Smooth muscle cell (in vitro differentiated cells): Measurements from ENCODE around the gene SLC30A10. TPM values are rescaled to one million over a fixed set of nuclear protein-coding genes. Genes with fewer than 3 reads are reported as not detected.

Experiments used
- DNase-seq: peaks from one replicate; lab custom pipeline; 2025; ENCODE audit not compliant: unreplicated experiment; lab: John Stamatoyannopoulos, UW
- H2AFZ ChIP-seq: fragments of 200-600 bp; sonication (generic); 2 replicates; pipeline ENCODE4 v1.6.0; 2016; ENCODE audit warnings: antibody characterized with exemption, low read depth, mild to moderate bottlenecking
- H3F3A ChIP-seq: fragments of 200-600 bp; sonication (generic); 2 replicates; pipeline ENCODE4 v1.6.0; 2017; ENCODE audit warnings: antibody characterized with exemption, low read depth
- H3K27ac ChIP-seq: fragments of 200-600 bp; sonication (generic); 2 replicates; pipeline ENCODE4 v1.5.1; 2016; ENCODE audit warnings: low read depth, mild to moderate bottlenecking
- H3K27me3 ChIP-seq: fragments of 200-600 bp; sonication (generic); 2 replicates; pipeline ENCODE4 v1.6.1; 2016; ENCODE audit warnings: low read depth, mild to moderate bottlenecking
- H3K36me3 ChIP-seq: fragments of 200-600 bp; sonication (generic); 2 replicates; pipeline ENCODE4 v1.5.1; 2016; ENCODE audit warnings: low read depth
- H3K4me1 ChIP-seq: fragments of 200-600 bp; sonication (generic); 2 replicates; pipeline ENCODE4 v1.5.1; 2016; ENCODE audit warnings: low read depth
- H3K4me2 ChIP-seq: fragments of 200-600 bp; sonication (generic); 2 replicates; pipeline ENCODE4 v1.6.0; 2016; ENCODE audit warnings: mild to moderate bottlenecking
- H3K4me3 ChIP-seq: fragments of 200-600 bp; sonication (generic); 2 replicates; pipeline ENCODE4 v1.5.1; 2016; ENCODE audit warnings: mild to moderate bottlenecking
- H3K79me2 ChIP-seq: fragments of 200-600 bp; sonication (generic); 2 replicates; pipeline ENCODE4 v1.6.0; 2016; ENCODE audit warnings: low read depth, mild to moderate bottlenecking
- H3K9ac ChIP-seq: fragments of 200-600 bp; sonication (generic); 2 replicates; pipeline ENCODE4 v1.6.0; 2016; ENCODE audit warnings: low read depth
- H3K9me3 ChIP-seq: fragments of 200-600 bp; sonication (generic); replicated peaks from 2 replicates; pipeline ENCODE4 v1.5.1; 2016; ENCODE audit warnings: low read depth
- H4K20me1 ChIP-seq: fragments of 200-600 bp; sonication (generic); 2 replicates; pipeline ENCODE4 v1.6.0; 2016; ENCODE audit warnings: low read depth
- WGBS: methylation state at CpG from one replicate; pipeline ENCODE4 v1.1.7; 2016; ENCODE audit warnings: low lambda C conversion rate; 5-methylcytosine and 5-hydroxymethylcytosine counted together
- polyA plus RNA-seq: library from polyadenylated mRNA; unstranded; fragments of >200 nt; fragmentation: Nextera tagmentation; extraction: Ambion mirVana; gene quantifications from 2 replicates; pipeline ENCODE4 v1.2.1, GENCODE V29; 2016
- total RNA-seq: library from RNA; depleted of rRNA; stranded (reverse); fragments of >200 nt; gene quantifications from 2 replicates; pipeline ENCODE4 v1.2.3, GENCODE V29; 2014
- TF ChIP-seq, protein P1 (sequence below): fragments of 200-600 bp; sonication (generic); IDR thresholded peaks from 2 replicates; pipeline ENCODE4 v1.5.1; 2017; ENCODE audit warnings: borderline replicate concordance, mild to moderate bottlenecking, antibody characterized with exemption; ENCODE audit not compliant: insufficient read depth, poor library complexity, severe bottlenecking

The SLC30A10 gene
- total and polyA plus RNA-seq, 2 experiments from 2014 or later, result not detected

GRCh38 chr1:219905524-219905923 is 22.8 kb downstream of the SLC30A10 start:
- WGBS, result 91% methylated on average over 4 of the region's 4 CpGs
- no peak for DNase-seq
- no peaks in the 10 kb centered on the region for H3K27me3 ChIP-seq
- H3K9me3 ChIP-seq, result no peaks in the 10 kb centered on the region
- no peak overlapping the region for H2AFZ ChIP-seq
- H3K27ac ChIP-seq, result no peak overlapping the region
- H3K36me3 ChIP-seq, result no peaks in the 10 kb centered on the region
- no peak overlapping the region for H3K9ac ChIP-seq
- H3K79me2 ChIP-seq, result no peaks in the 10 kb centered on the region
- no peaks in the 10 kb centered on the region for H3K4me1 ChIP-seq
- H4K20me1 ChIP-seq, result no peaks in the 10 kb centered on the region
- no peak overlapping the region for H3K4me2 ChIP-seq
- TF ChIP-seq, protein P1, sequence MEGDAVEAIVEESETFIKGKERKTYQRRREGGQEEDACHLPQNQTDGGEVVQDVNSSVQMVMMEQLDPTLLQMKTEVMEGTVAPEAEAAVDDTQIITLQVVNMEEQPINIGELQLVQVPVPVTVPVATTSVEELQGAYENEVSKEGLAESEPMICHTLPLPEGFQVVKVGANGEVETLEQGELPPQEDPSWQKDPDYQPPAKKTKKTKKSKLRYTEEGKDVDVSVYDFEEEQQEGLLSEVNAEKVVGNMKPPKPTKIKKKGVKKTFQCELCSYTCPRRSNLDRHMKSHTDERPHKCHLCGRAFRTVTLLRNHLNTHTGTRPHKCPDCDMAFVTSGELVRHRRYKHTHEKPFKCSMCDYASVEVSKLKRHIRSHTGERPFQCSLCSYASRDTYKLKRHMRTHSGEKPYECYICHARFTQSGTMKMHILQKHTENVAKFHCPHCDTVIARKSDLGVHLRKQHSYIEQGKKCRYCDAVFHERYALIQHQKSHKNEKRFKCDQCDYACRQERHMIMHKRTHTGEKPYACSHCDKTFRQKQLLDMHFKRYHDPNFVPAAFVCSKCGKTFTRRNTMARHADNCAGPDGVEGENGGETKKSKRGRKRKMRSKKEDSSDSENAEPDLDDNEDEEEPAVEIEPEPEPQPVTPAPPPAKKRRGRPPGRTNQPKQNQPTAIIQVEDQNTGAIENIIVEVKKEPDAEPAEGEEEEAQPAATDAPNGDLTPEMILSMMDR, result no peak
- H3F3A ChIP-seq, result no peaks in the 10 kb centered on the region
- no peak overlapping the region for H3K4me3 ChIP-seq

DNA sequence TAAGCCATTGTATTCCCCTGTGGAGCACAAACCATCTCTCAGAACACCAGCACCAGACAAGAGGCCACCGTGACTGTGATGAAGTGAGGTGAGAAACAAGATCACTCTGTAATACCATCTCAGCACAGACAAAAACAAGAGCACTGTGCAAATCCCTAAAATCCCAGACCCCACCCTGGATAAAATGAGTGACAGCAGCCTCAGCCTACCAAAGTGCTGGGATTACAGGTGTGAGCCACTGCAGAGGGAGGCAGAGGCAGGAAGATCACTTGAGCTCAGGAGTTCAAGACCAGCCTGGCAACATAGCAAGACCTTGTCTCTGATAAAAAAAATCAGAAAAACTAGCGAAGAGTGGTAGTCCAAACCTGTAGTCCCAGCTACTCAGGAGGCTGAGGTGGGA is 23.4 kb downstream of the SLC30A10 start:
- H4K20me1 ChIP-seq, result no peaks in the 10 kb centered on the region

GRCh38 chr1:219903353-219903871 is 24.9 kb downstream of the SLC30A10 start:
- TF ChIP-seq, protein P1, result no peak
- Histone ChIP-seq H3K27ac (no peak overlapping the region), H3K9ac (no peak overlapping the region), H3K27me3 (no peaks in the 10 kb centered on the region), H3K79me2 (no peaks in the 10 kb centered on the region), H4K20me1 (no peaks in the 10 kb centered on the region), H3K36me3 (no peaks in the 10 kb centered on the region), H3F3A (no peaks in the 10 kb centered on the region), H3K9me3 (no peaks in the 10 kb centered on the region), H2AFZ (no peak overlapping the region), H3K4me3 (no peak overlapping the region), H3K4me1 (no peaks in the 10 kb centered on the region), H3K4me2 (no peak overlapping the region)
- DNase-seq, result no peak
- 90% methylated on average over 5 of the region's 5 CpGs for WGBS

More for the DNA sequence above, 23.4 kb downstream of the SLC30A10 start:
- no peak for DNase-seq
- H3K4me3 ChIP-seq, result no peak overlapping the region
- WGBS, result 43% methylated on average over 2 of the region's 2 CpGs
- no peaks in the 10 kb centered on the region for H3K36me3 ChIP-seq
- H3K79me2 ChIP-seq, result no peaks in the 10 kb centered on the region
- H3K27ac ChIP-seq, result no peak overlapping the region
- TF ChIP-seq, protein P1, result no peak
- no peaks in the 10 kb centered on the region for H3K27me3 ChIP-seq
- no peak overlapping the region for H2AFZ ChIP-seq
- H3F3A ChIP-seq, result no peaks in the 10 kb centered on the region
- H3K4me2 ChIP-seq, result no peak overlapping the region
- no peaks in the 10 kb centered on the region for H3K4me1 ChIP-seq
- H3K9me3 ChIP-seq, result no peaks in the 10 kb centered on the region
- H3K9ac ChIP-seq, result no peak overlapping the region

- H3K27me3 ChIP-seq, result no peaks in the 10 kb centered on the region
- WGBS, result 92% methylated on average over 4 of the region's 4 CpGs
- H3K4me3 ChIP-seq, result no peak overlapping the region
- H3K4me1 ChIP-seq, result no peaks in the 10 kb centered on the region
- no peaks in the 10 kb centered on the region for H3K9me3 ChIP-seq
- no peaks in the 10 kb centered on the region for H3K36me3 ChIP-seq
- no peak overlapping the region for H3K27ac ChIP-seq
- TF ChIP-seq, protein P1, result no peak
- DNase-seq, result no peak
- no peak overlapping the region for H3K4me2 ChIP-seq
- H3F3A ChIP-seq, result no peaks in the 10 kb centered on the region
- H2AFZ ChIP-seq, result no peak overlapping the region
- H4K20me1 ChIP-seq, result no peaks in the 10 kb centered on the region
- H3K79me2 ChIP-seq, result no peaks in the 10 kb centered on the region
- H3K9ac ChIP-seq, result no peak overlapping the region
Measured at GRCh38 chr1:219902951-219903350, 25.4 kb downstream of the SLC30A10 start.
